ENCODE results near the gene MACROD2.

MACROD2 gene

DNA sequence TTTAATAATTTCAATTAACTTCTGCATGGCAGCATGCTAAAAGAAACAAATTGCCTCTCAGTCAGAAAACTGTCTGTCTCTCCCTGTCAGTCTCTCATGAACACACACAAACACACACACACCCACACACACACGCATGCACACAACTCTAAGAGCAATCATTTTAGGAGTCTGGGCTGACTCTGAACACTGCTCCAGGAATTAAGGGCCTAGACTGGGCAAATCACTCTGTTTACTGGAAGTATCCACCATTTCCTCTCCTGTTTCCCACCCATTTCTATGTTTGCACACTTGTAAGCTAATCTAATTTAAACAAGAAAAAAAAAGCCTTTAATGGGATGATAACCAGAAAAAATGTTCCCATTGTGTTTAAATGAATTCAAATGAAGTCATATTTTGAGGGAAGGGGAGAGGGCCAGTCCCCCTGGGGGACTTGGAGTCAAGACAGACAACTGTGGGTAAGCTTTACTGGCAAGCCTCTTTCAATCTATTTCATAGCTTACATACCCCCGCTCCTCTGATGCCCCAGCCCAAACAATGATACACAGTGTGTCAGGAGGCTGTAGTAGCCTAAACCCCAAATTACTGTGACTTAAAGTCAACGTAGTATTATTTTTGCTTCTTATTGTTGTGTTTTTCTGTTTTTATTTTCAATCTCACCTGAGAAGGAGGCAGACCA lies 789.9 kb downstream of the MACROD2 start:
- no peak overlapping the region for H3K4me3 ChIP-seq (ENCODE audit: low read length)
- DNase-seq (ENCODE audit: low read depth, low spot score): no peak

DNA sequence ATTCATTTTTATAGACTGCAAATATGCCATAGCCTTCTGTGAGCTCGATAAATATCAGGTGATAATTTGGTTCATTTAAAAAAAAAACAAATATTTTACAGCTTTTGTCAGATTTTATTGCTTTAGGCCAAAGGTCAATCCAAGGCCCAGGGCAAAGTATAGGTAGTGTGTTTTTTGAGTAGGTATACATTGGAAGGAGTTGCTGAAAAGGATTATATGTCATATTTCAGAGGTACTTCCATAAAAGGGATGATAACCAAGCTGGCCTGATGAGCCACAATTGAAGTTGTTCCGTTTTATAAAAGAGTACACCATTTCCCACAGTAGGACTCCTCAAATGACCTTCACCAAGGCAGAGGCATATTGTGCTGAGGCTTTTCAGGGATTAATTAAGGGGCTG lies 794.9 kb downstream of the MACROD2 start:
- no peak for DNase-seq (ENCODE audit: low read depth, low spot score)
- H3K4me3 ChIP-seq (ENCODE audit: low read length): no peak overlapping the region

DNA sequence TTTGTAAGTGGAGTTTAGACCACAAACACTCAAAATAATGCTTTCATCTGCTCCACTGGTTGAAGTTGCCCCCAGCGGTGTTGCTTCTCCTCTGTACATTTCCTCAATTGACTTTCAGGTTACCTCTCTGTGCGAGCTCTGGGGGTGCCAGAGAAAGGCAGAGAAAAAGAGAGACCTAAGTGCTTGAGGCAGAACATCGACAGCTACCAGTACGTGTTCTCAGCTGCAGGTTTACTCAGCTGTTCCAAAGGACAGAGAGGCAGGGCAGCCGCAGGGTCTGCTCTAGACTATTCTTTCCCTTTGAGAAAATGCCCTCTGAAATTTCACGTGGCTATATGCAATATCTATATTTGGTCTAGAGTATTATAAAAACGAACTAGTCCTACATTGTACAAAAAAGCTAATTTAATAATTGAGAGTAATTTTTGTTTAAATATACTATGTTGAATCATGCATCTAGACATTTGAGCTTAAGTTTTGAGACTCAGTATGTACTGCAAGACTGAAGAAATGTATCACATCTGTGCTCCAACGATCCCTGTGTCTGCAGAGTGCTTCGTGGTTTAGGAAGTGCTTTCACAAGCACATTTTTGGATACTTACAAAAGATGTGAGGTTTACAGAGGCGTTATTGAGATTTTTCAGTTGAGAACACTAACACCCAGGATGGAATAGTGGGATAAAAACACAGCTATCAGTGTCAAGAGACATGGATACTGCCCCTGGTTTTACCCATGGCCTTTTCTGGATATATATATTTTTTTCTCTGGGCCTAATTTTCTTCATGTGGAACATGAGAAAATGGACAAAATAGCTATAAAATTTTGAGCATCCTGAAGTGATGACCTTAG lies 795.7 kb downstream of the MACROD2 start:
- no peak for DNase-seq (ENCODE audit: low read depth, low spot score)
- no peak overlapping the region for H3K4me3 ChIP-seq (ENCODE audit: low read length)

DNA sequence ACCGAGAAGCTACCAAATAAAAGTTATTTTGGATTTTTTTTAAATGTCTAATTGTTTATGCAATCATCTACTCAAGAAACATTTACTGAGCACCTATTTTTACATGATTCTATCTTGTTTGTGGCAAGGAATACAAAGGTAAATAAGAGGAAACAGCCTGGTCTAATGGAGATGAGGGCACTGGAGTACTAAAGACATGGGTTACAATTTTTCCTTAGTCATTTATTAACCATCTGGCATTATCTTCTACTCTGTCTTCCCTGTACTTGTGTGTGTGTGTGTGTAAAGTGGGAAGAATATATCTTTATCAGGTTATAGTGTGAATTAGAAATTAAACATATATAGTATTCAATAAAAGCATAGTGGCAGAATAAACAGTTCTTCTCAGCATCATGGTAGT lies 797.6 kb downstream of the MACROD2 start:
- H3K4me3 ChIP-seq (ENCODE audit: low read length): no peak overlapping the region
- no peak for DNase-seq (ENCODE audit: low read depth, low spot score)

DNA sequence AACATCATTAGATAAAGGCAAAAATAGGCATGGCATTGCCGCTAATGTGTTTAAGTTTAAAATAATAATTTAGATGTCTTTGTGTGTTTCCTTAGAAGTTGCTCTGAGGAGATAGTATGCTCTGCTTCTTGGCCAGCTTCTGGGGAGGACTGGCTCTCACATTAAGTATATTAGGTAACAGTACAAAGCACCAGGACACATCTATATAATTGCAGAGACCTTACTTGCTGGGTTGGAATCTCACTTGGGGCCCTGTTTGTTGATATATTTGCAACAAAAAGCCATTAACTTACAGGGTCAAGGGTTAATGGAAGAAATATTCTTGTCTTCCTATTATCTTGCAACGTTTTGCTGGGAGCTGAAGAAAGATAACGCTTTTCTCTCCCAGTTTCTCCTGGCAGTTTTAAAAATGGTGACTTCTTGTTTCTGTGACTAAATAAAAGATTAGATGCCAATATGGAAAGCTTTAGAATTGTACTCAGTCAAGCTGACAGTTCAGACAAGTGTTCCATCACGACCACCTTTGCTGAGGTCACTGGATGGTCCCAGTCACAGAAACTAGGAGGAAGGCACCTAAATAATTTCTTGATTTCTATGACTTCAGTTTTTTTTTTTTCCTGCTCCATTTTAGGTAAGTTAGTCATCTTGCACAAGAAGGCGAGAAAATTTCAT lies 804.4 kb downstream of the MACROD2 start:
- DNase-seq (ENCODE audit: low read depth, low spot score): no peak
- no peak overlapping the region for H3K4me3 ChIP-seq (ENCODE audit: low read length)

DNA sequence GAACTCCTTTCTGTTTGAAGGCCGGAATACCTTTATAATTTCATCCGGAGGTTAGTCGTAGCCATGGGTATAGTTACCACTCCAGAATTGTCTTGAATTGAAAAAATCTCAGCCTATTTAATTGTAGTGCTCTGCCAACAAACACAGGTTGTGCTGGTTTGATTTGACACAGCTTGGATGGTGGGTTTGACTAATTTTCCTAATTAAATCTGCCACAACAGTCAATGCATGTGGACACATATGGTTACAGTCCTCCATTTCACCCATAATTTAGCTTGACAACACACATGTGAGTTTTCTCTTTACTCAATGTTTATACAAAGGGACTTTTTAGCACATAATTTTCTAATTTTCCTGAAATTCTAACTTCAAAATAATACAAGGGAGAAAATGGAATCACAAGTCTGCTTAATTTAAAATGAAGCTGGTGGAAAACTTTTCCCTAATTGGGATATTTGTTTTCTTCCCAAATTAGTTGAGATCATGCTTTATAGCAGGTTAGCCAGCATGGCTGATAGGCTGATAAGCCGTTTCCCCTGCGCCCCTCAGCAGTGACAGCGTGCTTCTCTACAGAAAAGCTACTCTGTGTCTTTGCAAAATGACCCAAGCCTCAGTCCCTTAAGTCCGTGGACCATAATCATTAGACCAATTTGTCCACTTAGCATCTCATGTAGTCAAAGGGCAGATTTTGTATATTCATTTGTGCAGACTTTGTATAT lies 805.5 kb downstream of the MACROD2 start:
- H3K4me3 ChIP-seq (ENCODE audit: low read length): no peak overlapping the region
- DNase-seq (ENCODE audit: low read depth, low spot score): no peak

DNA sequence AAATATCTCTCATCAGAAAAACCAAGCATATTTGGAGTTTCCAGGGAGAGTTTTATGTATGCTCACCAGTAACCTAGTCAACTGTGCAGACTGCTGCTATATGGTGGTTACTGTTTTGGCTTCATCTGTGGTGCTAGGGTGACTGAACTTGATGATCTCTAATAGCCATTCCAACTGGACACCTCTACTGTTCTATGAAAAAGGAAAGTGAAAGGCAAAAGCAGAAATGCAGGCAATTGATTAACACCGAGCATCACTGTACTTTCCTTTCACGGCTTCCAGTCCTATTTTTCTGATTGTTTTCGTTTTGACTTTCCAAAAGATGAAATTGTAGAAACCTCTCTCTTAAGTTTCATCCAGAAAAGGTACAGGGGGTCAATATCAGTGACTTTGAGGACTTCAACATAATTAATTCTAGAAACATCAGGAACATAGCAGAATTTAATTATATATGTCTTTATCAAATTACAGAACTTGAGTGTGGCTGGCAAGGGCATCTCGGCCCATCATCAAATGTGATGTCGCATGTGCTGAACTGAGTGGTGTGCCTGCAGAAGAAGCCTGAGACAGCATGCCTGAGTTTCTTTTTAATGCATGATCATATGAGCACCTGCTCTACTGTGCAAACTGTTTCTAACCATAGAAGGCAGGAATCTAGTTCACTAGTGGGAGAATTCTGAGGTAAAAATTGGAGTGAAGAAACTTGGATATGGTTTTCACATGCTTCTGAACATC lies 806.4 kb downstream of the MACROD2 start:
- no peak for DNase-seq (ENCODE audit: low read depth, low spot score)
- no peak overlapping the region for H3K4me3 ChIP-seq (ENCODE audit: low read length)

DNA sequence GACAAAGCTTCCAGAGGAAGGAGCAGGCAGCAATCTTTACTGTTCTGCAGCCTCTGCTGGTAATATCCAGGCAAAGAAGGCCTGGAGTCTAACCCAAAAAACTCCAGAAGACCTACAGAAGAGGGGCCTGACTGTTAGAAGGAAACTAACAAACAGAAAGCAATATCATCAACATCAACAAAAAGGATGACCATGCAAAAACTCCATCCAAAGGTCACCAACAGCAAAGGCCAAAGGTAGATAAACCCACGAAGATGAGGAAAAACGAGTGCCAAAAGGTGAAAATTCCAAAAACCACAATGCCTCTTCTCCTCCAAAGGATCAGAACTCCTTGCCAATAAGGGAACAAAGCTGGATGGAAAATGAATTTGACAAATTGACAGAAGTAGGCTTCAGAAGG lies 811.9 kb downstream of the MACROD2 start:
- no peak overlapping the region for H3K4me3 ChIP-seq (ENCODE audit: low read length)

DNA sequence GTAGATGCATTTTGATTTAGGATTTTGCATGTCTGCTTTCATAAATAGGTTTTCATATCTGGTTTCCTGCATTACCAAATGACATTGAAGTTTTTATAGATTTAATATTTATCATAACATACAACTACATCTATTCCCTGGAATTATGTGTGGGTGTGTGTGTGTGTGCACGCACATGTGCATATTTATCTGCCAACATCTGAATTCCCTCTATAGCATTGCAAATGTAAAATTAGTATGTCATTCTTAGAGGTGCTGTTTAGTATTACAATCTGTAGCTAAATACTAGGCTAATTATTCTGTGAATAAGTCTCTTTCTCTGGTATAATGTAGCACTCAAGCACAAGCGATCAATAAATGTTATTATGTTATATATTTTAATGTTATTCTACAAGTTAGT lies 820.0 kb downstream of the MACROD2 start:
- H3K4me3 ChIP-seq (ENCODE audit: low read length): no peak overlapping the region
- no peak for DNase-seq (ENCODE audit: low read depth, low spot score)

More for the DNA sequence above, 811.9 kb downstream of the MACROD2 start:
- no peak for DNase-seq (ENCODE audit: low read depth, low spot score)

DNA sequence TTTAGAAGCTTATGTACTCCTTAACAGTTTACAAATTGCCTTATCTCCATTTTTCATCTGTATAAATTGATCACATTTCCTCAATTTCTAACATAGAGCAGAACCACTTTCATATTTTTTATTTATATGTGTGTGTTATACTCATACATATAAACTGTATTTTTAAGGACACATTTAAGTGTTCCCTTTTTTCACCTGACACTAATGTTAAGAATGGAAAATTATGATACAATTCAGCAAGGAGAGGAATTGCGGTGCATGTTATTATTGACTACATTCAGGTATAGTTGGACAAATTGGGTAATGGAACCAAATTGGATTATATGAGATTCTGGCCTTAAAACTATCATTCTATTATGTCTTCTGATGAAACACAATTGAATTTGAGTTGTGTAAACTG lies 821.2 kb downstream of the MACROD2 start:
- H3K4me3 ChIP-seq (ENCODE audit: low read length): no peak overlapping the region

DNA sequence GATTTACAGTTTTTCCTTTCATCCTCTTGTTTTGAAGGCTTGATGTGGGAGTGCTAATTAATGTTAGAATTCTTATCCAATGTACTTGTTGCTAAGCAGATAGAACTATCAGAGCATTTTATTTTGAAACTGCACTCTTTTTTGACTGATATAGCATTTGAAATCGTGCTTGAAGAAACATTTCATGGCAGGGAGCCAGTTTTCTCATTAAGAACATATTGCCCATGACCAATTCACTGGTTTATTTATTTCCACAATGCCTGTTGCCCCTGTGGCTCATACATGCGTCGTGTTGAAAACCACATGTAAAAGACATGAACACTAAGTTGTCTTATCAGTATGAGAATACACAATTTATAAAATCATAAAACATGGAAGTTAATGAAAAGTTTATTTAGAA lies 821.8 kb downstream of the MACROD2 start:
- DNase-seq (ENCODE audit: low read depth, low spot score): no peak
- no peak overlapping the region for H3K4me3 ChIP-seq (ENCODE audit: low read length)

More for the DNA sequence above, 821.2 kb downstream of the MACROD2 start:
- DNase-seq (ENCODE audit: low read depth, low spot score): no peak

DNA sequence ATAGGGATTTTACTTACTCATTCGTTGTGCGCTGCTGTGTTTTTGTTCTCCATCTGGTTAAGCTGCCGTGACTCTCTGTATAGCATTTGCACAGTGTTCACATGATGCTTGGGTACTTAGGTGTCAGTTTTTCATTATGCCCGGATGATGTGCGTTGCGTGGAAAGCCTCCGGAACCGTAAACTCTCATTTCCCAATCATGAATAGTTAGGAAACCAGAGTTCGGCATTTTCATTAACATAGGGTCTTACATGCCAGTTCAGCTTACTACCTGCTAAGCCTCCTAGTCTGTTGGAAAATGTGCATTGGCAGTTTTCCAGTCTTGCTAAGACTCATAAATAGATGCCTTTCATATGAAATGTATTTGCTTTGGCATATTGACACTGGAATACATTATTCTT lies 825.5 kb downstream of the MACROD2 start:
- H3K4me3 ChIP-seq (ENCODE audit: low read length): no peak overlapping the region
- DNase-seq (ENCODE audit: low read depth, low spot score): no peak

DNA sequence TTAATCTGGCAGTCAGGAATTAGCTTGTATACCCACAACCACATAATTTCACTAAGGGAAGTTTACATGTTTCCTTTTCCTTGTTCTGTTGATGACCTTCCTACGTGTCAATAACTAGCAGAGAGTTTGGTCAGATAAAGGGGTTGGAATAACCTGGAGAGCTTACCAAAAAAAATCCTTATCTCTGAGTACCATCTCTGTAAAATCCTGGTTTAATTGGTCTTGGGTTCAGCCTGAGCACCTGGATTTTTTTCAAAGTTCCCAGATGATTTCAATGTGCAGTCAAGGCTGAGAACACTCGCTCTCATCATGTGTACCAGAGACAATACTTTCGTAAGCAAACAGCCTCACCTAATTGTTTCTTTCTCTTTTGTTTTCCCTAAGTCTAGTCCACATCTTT lies 825.9 kb downstream of the MACROD2 start:
- H3K4me3 ChIP-seq (ENCODE audit: low read length): no peak overlapping the region
- DNase-seq (ENCODE audit: low read depth, low spot score): no peak

DNA sequence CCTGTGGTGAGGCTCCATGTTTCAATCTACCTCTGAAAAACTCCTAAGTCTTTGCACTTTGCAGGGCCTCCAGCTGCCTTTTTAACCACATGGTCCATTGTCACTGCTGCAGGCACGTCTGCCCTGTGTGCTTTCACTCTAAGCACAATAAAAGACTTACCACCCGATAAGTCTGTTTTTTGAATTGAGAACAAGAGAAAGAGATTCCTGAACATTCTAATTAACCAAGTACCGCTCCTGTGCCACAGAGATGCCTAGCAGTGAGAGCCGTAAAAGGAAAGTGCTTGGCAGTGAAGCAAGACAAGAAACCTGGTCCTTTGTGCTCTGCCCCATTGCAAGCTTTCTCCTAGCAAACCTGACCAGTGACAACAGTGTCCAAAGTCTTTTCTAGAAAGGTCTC lies 829.7 kb downstream of the MACROD2 start:
- H3K4me3 ChIP-seq (ENCODE audit: low read length): no peak overlapping the region
- no peak for DNase-seq (ENCODE audit: low read depth, low spot score)

DNA sequence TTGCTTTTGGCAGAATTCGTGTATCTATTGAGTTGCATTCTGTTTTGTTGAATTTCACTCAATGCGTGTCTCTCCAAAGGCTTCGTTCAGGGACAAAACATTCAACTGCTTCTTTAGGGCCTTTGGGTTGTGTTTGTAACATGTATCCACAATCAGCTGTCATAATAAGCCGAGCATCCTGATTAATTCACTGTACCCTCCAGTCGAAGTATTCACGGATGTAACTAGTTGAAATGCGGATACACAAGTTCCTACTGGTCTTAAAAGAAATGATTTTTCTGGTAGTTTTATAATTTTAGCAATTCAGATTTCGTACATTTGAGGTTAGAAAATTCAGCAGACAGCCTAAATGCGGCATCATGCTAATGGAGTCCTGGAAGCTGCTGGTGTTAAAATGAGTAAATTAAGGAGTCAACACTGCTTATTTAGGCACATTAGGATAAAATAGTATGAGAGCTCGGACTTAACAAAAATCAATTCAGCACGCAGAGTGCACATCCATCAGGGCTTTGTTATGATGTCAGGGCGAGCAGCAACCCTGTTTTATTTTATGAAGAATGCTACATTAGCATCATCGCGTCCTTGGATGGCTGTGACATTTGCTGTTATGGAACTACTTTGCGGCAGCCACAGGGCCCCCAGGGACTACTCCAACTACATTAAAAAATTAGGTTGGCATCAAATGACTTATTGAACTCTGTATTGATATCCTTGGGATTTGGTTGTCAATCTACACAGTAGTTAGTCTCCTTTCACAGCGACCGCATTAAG lies 831.4 kb downstream of the MACROD2 start:
- DNase-seq (ENCODE audit: low read depth, low spot score): no peak

DNA sequence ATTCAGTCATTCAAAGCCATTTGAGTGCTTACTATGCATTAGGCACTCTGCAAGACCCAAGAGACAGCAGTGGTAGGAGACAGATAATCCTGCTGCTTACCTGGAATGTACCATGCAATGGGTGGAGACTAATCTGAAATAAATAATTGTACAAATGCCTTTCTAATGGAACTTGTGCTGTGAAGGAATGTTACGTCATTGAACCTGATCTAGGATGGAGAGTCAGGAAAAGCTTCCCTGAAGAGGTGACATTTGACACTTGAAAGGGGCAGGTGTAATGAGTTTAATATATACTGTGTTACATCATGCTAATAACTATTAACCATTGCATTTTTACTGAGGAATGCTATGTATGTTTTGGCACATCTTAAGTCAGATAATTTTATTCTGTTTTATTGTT lies 833.1 kb downstream of the MACROD2 start:
- H3K4me3 ChIP-seq (ENCODE audit: low read length): no peak overlapping the region
- no peak for DNase-seq (ENCODE audit: low read depth, low spot score)

More for the DNA sequence above, 831.4 kb downstream of the MACROD2 start:
- H3K4me3 ChIP-seq (ENCODE audit: low read length): no peak overlapping the region

DNA sequence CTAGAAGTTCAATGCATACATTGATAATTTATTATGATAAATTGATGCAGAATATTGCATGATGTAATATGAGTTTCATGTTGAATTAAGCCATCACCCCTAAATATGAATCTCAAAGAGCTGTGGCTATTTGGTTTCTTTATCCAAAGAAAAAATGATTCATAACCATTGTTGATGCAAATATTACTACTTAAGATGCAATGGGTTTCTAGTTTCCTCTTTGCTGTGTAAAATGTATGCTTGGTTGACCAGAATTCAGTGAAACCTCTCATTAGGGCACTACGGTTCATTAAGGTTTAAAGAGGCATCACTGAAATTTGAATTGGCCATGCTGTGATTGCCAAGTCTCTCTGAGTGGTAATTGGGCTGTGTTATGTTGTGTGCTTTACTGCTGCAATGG lies 834.6 kb downstream of the MACROD2 start:
- DNase-seq (ENCODE audit: low read depth, low spot score): no peak
- no peak overlapping the region for H3K4me3 ChIP-seq (ENCODE audit: low read length)

DNA sequence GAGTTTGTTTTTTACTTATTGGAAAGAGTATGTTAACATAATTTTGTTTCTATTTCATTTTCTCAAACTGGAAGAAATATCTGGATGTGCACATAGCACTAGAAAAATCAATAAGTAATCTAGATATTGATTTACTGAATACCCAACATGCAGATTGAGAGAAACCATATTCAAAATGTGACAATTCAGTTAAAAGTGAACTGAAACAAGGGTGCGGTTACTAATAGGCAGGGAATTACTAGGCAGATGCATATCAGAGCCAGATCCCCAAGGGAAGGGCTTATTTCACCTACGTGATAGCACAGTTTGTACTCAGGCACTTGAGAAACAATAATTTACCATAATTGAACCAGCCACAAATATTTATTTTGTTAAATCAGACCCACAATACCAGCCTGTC lies 835.1 kb downstream of the MACROD2 start:
- DNase-seq (ENCODE audit: low read depth, low spot score): no peak
- H3K4me3 ChIP-seq (ENCODE audit: low read length): no peak overlapping the region

Data from Jurkat, Clone E6-1 (cell line).